Subcutaneous abdominal adipose tissue (tissue), 5 donors: ENCODE measurements around the gene SEC14L2.
A peak's percentile ranks its signal among the peaks of the same experiment; 100 is the strongest.

Source experiments
- H3K27ac ChIP-seq: one replicate; pipeline ENCODE4 v1.7.0; 2013; ENCODE audit warnings: low read depth, mild to moderate bottlenecking, inconsistent platforms, low read length, moderate library complexity
- H3K27me3 ChIP-seq, 5 donors: one replicate each; pipeline ENCODE4 v1.7.0; 2013; ENCODE audit warnings: low read length in 5 of 5, inconsistent platforms in 1 of 5; ENCODE audit not compliant: control insufficient read depth in 5 of 5, insufficient read depth in 4 of 5
- H3K36me3 ChIP-seq, 5 donors: one replicate each; pipeline ENCODE4 v1.7.0; 2013; ENCODE audit warnings: low read length in 5 of 5; ENCODE audit not compliant: control insufficient read depth in 5 of 5, insufficient read depth in 5 of 5
- H3K4me1 ChIP-seq, 5 donors: one replicate each; pipeline ENCODE4 v1.7.0; 2013; ENCODE audit warnings: low read length in 5 of 5, mild to moderate bottlenecking in 3 of 5, moderate library complexity in 1 of 5; ENCODE audit not compliant: control insufficient read depth in 5 of 5, insufficient read depth in 5 of 5
- H3K4me3 ChIP-seq, 5 donors: one replicate each; pipeline ENCODE4 v1.7.0; 2013; ENCODE audit warnings: low read length in 5 of 5, low read depth in 1 of 5
- H3K9ac ChIP-seq, 5 donors: one replicate each; pipeline ENCODE4 v1.7.0; 2013; ENCODE audit warnings: low read length in 5 of 5, mild to moderate bottlenecking in 4 of 5, moderate library complexity in 3 of 5
- H3K9me3 ChIP-seq, 5 donors: one replicate each; pipeline ENCODE4 v1.7.0; 2013; ENCODE audit warnings: low read length in 5 of 5; ENCODE audit not compliant: control insufficient read depth in 5 of 5
- donor health status: healthy.
- donor health status: healthy.
- donor health status: healthy.
- donor health status: healthy.
- donor health status: healthy.

The SEC14L2 gene

DNA sequence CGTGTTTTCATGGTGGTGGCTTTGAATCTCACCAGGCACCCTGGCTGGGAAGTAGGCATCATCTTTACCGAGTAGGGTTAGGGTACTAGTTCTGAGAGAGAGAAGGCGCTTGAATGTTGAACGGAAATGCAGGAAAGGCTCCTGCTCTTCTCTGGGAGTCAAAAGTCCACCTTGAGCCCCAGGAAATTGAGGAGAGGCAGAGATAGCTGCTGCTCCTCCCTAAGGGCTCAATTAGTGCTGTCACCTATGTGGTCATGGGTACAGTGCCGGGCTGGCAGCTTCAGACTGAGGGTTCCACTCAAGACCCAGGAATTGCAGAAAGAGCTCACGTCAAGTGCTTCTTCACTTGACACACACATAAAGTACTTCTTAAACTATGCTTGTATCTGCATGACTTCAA is 38.3 kb upstream of the SEC14L2 start:
- H3K27ac ChIP-seq, result no peak overlapping the region
- H3K27me3 ChIP-seq, result no peaks in the 10 kb centered on the region
- peaks cover 0 to 3% (median 0%) of the 10 kb centered on the region in 5 donors for H3K36me3 ChIP-seq
- H3K9ac ChIP-seq, result no peak overlapping the region
- H3K4me3 ChIP-seq, result no peak overlapping the region
- peaks cover 7 to 39% (median 32%) of the 10 kb centered on the region in 5 donors for H3K4me1 ChIP-seq
- H3K9me3 ChIP-seq, result no peaks in the 10 kb centered on the region

DNA sequence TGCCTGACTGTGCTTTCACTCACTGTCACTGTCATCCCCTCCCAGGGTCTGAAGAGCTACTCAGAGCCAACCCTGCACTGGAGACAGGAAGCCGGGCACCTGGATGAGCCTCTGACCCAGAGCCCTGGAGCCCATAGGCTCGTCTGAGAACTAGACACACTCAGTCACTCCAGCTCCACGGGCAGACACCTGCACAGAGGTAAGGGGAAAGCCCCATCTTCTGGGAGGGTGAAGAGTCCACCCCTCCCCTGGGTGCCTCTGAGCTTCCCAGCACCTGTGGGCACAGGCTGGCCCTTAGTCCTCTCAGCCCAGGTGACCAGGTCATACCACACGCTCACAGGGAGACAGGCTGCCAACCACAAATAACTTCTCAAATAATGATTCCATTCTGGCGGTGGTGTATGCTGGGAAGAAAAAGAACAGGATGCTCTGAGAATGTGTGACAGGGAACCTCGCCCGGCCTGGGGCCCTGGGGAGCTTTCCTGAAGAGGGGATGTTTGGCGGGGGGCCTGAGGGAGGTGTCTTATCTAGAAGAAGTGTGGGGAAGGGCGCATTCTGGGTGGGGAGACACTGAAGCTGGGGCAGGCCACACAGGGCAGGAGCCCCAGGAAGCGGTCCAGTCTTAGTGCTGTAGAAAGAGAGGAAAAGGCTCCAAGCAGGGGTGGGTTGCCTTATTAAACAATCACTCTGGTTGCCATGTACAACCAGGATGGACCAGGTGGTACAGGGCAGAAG is 34.7 kb upstream of the SEC14L2 start:
- H3K9ac ChIP-seq, result no peak overlapping the region
- H3K9me3 ChIP-seq, result no peaks in the 10 kb centered on the region
- peaks cover 0 to 8% (median 3%) of the 10 kb centered on the region in 5 donors for H3K4me1 ChIP-seq
- H3K36me3 ChIP-seq, result peaks cover 0 to 7% (median 0%) of the 10 kb centered on the region in 5 donors
- no peak overlapping the region for H3K27ac ChIP-seq
- H3K4me3 ChIP-seq, result no peak overlapping the region
- no peaks in the 10 kb centered on the region for H3K27me3 ChIP-seq

DNA sequence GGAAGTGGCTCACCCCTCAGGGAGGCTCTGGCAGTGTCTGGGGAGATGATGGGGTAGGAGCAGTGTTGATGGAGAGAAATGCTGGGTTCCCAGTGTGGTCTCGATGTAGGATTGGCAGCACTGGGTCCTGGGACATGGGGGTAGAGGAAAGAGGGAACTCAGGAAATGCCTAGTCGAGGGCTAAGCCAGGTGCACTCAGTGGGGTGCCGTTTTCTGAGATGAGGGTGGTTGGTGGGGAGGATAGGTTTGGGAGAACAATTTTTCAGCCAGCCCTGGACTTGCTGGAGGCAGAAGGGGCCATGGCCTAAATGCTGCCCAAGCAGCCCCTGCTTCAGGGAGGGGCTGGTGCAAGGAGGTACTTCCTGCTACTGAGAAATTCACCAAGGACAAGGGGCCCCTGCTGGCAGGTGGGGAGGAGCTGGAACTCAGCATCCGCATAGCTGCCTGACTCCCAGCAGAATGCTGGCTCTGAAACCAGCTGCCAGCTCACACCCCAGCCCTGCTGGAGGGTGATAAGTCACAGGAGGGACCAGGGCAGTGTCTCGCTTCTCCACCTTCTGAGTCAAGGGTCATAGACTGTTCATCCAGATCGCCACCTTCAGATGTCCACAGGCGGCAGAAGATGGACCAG is 34.1 kb upstream of the SEC14L2 start:
- Histone ChIP-seq H3K36me3 (peaks cover 0 to 7% (median 0%) of the 10 kb centered on the region in 5 donors), H3K9me3 (no peaks in the 10 kb centered on the region), H3K9ac (no peak overlapping the region), H3K4me3 (no peak overlapping the region), H3K27me3 (no peaks in the 10 kb centered on the region), H3K27ac (no peak overlapping the region), H3K4me1 (peaks cover 0 to under 1% (median 0%) of the 10 kb centered on the region in 5 donors)

DNA sequence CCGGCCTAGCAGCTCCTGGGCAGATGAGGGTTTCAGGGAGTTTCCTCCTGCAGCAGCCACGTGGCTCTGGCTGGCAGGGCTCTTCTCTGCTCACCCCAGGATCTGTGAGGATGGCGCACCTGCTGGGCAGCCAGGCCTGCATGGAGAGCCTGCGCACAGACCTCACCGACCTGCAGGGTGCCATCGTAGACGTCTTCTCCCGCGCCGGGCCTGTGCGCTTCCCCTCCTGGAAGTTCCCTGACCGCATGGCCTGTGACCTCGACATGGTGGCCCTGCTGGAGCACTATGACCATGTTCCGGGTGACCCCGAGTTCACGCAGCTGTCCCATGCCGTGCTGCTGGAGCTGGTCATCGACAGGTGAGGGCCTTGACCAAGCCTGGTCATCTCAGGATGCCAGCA is 30.9 kb upstream of the SEC14L2 start:
- no peak overlapping the region for H3K27ac ChIP-seq
- no peak overlapping the region for H3K9ac ChIP-seq
- H3K4me3 ChIP-seq, result no peak overlapping the region
- no peaks in the 10 kb centered on the region for H3K27me3 ChIP-seq
- peaks cover 0 to 3% (median 1%) of the 10 kb centered on the region in 5 donors for H3K4me1 ChIP-seq
- H3K9me3 ChIP-seq, result no peaks in the 10 kb centered on the region
- H3K36me3 ChIP-seq, result peaks cover 0 to 7% (median 0%) of the 10 kb centered on the region in 5 donors

DNA sequence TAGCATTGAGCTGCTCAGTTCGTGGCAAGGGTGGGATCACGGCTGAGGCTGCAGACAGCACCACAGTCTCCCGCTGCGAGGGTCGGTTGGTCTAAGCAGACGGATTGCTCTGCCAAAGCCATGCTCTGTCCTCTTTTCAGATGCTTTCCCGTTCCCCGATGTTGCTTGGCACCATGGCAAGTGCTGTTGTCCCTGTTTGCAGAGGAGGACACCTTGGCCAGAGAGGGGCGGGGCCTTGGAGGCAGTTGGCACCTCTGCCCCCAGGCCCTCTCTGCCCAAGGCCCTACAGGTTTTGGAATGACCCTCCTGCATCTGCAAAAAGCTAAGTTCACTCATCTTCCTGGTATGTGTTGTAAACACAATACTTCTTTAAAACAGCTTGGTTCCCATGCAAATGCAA is 28.4 kb upstream of the SEC14L2 start:
- Histone ChIP-seq H3K9ac (no peak overlapping the region), H3K4me1 (peaks cover 0 to 10% (median 6%) of the 10 kb centered on the region in 5 donors), H3K9me3 (no peaks in the 10 kb centered on the region), H3K36me3 (peaks cover 0 to 7% (median 0%) of the 10 kb centered on the region in 5 donors), H3K27me3 (no peaks in the 10 kb centered on the region), H3K27ac (no peak overlapping the region), H3K4me3 (no peak overlapping the region)

DNA sequence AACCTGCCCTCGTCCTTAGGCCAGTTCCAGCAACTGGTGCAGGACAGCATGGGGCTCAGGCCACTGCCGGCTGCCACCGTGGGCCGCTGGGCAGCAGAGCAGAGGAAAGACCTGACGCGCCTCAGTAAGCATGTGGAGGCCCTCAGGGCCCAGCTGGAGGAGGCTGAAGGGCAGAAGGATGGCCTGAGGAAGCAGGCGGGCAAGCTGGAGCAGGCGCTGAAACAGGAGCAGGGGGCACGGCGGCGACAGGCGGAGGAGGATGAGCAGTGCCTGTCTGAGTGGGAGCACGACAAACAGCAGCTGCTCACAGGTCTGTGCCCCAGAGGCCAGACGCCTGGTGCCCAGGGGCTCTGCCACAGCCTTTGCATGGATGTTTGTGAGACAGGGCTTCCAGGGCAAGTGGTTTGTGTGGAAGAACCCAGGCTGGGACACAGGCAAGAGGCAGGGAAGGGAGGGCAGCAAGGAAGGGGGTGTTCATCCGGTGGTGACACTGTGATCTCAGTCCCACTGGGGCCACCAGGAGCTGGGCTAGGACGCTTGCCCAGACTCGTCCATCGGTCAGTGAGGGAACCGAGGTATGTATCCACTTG is 26.1 kb upstream of the SEC14L2 start:
- H3K36me3 ChIP-seq, result peaks cover 0 to 7% (median 0%) of the 10 kb centered on the region in 5 donors
- H3K9ac ChIP-seq, result no peak overlapping the region
- H3K9me3 ChIP-seq, result no peaks in the 10 kb centered on the region
- H3K4me1 ChIP-seq, result peaks cover 0 to 12% (median 6%) of the 10 kb centered on the region in 5 donors
- H3K27me3 ChIP-seq, result no peaks in the 10 kb centered on the region
- no peak overlapping the region for H3K27ac ChIP-seq
- no peak overlapping the region for H3K4me3 ChIP-seq

DNA sequence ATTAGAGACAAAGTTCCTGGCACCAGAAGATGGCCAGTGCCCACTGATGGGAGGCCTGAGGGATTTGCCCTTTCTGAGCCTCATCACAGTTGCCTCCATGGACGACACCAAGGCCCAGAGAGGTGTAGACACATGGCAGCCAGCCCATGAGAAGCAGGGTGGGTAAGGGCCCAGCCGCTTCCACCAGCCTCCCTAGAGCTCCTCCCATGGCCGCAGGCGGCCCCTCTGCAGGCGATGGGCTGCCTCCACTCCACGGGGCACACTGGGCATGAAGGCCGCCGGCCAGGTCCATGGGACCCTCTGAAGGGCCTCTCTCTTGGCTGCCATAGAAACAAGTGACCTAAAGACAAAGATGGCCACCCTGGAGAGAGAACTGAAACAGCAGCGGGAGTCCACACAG is 25.5 kb upstream of the SEC14L2 start:
- no peak overlapping the region for H3K4me3 ChIP-seq
- H3K36me3 ChIP-seq, result peaks cover 0 to 3% (median 0%) of the 10 kb centered on the region in 5 donors
- H3K27ac ChIP-seq, result no peak overlapping the region
- H3K4me1 ChIP-seq, result peaks cover 0 to 12% (median 10%) of the 10 kb centered on the region in 5 donors
- no peaks in the 10 kb centered on the region for H3K9me3 ChIP-seq
- H3K27me3 ChIP-seq, result no peaks in the 10 kb centered on the region
- no peak overlapping the region for H3K9ac ChIP-seq

DNA sequence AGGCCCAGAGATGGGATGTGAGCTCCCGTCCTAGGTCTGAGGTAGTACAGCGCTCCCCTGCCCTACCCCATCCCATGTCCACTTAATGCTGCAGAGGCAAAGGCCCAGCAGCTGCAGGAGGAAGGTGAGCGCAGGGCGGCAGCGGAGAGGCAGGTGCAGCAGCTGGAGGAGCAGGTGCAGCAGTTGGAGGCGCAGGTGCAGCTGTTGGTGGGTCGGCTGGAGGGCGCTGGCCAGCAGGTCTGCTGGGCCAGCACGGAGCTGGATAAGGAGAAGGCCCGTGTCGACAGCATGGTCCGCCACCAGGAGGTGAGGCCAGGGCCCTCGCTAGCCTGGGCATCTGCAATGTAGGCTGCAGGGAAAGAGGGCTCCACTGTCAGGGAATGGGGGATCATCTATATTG is 24.8 kb upstream of the SEC14L2 start:
- H3K27ac ChIP-seq, result no peak overlapping the region

DNA sequence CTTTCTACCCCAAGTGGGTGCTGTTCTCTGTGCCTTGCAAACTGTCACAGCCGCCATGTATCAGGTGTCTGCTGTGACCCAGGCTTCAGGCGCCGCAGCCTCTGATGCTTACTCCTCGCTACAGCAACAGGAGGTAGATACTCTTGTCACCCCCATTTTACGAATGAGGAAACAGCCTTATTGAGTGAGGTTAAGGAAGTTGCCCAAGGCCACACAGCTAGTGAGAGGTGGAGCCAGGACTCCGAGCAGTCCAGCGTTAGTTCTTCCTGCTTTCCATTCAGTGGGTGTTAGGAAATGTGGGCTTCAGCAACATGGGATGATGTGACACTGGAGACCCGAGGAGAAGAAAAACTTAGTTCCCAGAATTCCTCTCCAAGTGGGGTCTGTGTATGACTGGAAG is 23.9 kb upstream of the SEC14L2 start:
- Histone ChIP-seq H3K9ac (no peak overlapping the region), H3K4me1 (peaks cover 0 to 12% (median 10%) of the 10 kb centered on the region in 5 donors), H3K27me3 (no peaks in the 10 kb centered on the region), H3K36me3 (peaks cover 0 to 10% (median 3%) of the 10 kb centered on the region in 5 donors), H3K27ac (no peak overlapping the region), H3K4me3 (no peak overlapping the region), H3K9me3 (no peaks in the 10 kb centered on the region)

More for the DNA sequence above, 24.8 kb upstream of the SEC14L2 start:
- no peaks in the 10 kb centered on the region for H3K9me3 ChIP-seq
- H3K27me3 ChIP-seq, result no peaks in the 10 kb centered on the region
- H3K4me3 ChIP-seq, result no peak overlapping the region
- peak overlapping the region in 1 of 5 donors; percentile 28 for H3K9ac ChIP-seq
- peaks cover 0 to 12% (median 10%) of the 10 kb centered on the region in 5 donors for H3K4me1 ChIP-seq
- H3K36me3 ChIP-seq, result peaks cover 0 to 2% (median 0%) of the 10 kb centered on the region in 5 donors
